ENCODE results near the gene KAT6B. TPM values are rescaled to one million over a fixed set of nuclear protein-coding genes. Genes with fewer than 3 reads are reported as not detected.

The KAT6B gene
- total RNA-seq, 2 donors from 2014 or later: 25.2 to 37.0 TPM

GRCh38 chr10:75014516-75015230, 188.3 kb downstream of the KAT6B start:
- no peak for DNase-seq
- intact Hi-C loops (cut with DNase I): no loop called here

GRCh38 chr10:75015442-75015841, 189.0 kb downstream of the KAT6B start:
- intact Hi-C loops (cut with DNase I): no loop called here
- ATAC-seq (peak in 1 of 2 donors; percentile 28), DNase-seq (no peak)

More at GRCh38 chr10:75014516-75015230, 188.3 kb downstream of the KAT6B start:
- ATAC-seq: no peak

GRCh38 chr10:75016325-75016724, 189.9 kb downstream of the KAT6B start:
- intact Hi-C loops (cut with DNase I): no loop called here
- no peak for DNase-seq
- ATAC-seq: no peak

GRCh38 chr10:75018251-75018650, 191.9 kb downstream of the KAT6B start:
- ATAC-seq: no peak
- DNase-seq: no peak
- intact Hi-C loops (cut with DNase I): no loop called here

- DNase-seq (no peak), ATAC-seq (peak in 1 of 2 donors; percentile 53)
- intact Hi-C loops (cut with DNase I): no loop called here
Measured at GRCh38 chr10:75018686-75019307, 192.4 kb downstream of the KAT6B start.

- DNase-seq (no peak), ATAC-seq (peak in 1 of 2 donors; percentile 18)
- intact Hi-C loops (cut with DNase I): no loop called here
Measured at GRCh38 chr10:75019370-75019769, 193.0 kb downstream of the KAT6B start.

GRCh38 chr10:75020168-75020567, 193.8 kb downstream of the KAT6B start:
- no peak for DNase-seq
- intact Hi-C loops (cut with DNase I): loop anchor here in 1 of 2 donors (5.0 to 10.0 kb wide), 2 partner anchors 215 to 753 kb away; partner anchors contain the start of gene COMTD1
- no peak for ATAC-seq

- no peak for ATAC-seq
- intact Hi-C loops (cut with DNase I): loop anchor here in 1 of 2 donors (5.0 to 10.0 kb wide), 2 partner anchors 213 to 754 kb away; partner anchors contain the start of gene COMTD1
- DNase-seq: no peak
Measured at GRCh38 chr10:75021379-75022249, 195.2 kb downstream of the KAT6B start.

GRCh38 chr10:75023074-75023473, 196.7 kb downstream of the KAT6B start:
- ATAC-seq (no peak), DNase-seq (no peak)
- intact Hi-C loops (cut with DNase I): loop anchor here in 1 of 2 donors (5.0 to 10.0 kb wide), 2 partner anchors 212 to 756 kb away; partner anchors contain the start of gene COMTD1

GRCh38 chr10:75024971-75025523, 198.6 kb downstream of the KAT6B start:
- ATAC-seq: no peak
- no peak for DNase-seq
- intact Hi-C loops (cut with DNase I): loop anchor here in 1 of 2 donors (5.0 to 10.0 kb wide), 2 partner anchors 210 to 758 kb away; partner anchors contain the start of gene COMTD1

- intact Hi-C loops (cut with DNase I): loop anchor here in 1 of 2 donors (10.0 kb wide), 1 partner anchor 207 kb away; the partner anchor contains the start of gene COMTD1
- DNase-seq (no peak), ATAC-seq (no peak)
Measured at GRCh38 chr10:75028049-75028448, 201.6 kb downstream of the KAT6B start.

- ATAC-seq (no peak), DNase-seq (no peak)
- intact Hi-C loops (cut with DNase I): loop anchor here in 1 of 2 donors (10.0 kb wide), 1 partner anchor 206 kb away; the partner anchor contains the start of gene COMTD1
Measured at GRCh38 chr10:75028748-75029147, 202.3 kb downstream of the KAT6B start.

GRCh38 chr10:75029420-75029819, 203.0 kb downstream of the KAT6B start:
- ATAC-seq (no peak), DNase-seq (no peak)
- intact Hi-C loops (cut with DNase I): loop anchor here in 1 of 2 donors (10.0 kb wide), 1 partner anchor 205 kb away; the partner anchor contains the start of gene COMTD1

GRCh38 chr10:75029857-75030256, 203.5 kb downstream of the KAT6B start:
- intact Hi-C loops (cut with DNase I): loop anchor here in 1 of 2 donors (10.0 kb wide), 2 partner anchors 65 to 205 kb away; partner anchors contain the start of gene COMTD1
- DNase-seq (peak; percentile 41), ATAC-seq (peak in 1 of 2 donors; percentile 68)

GRCh38 chr10:75030371-75030770, 204.0 kb downstream of the KAT6B start:
- DNase-seq: no peak
- intact Hi-C loops (cut with DNase I): loop anchor here in 1 of 2 donors (10.0 kb wide), 1 partner anchor 64 kb away; a partner anchor contains a TSS
- no peak for ATAC-seq

- ATAC-seq: no peak
- DNase-seq: no peak
- intact Hi-C loops (cut with DNase I): loop anchor here in 1 of 2 donors (10.0 kb wide), 1 partner anchor 63 kb away; a partner anchor contains a TSS
Measured at GRCh38 chr10:75032119-75032518, 205.7 kb downstream of the KAT6B start.

GRCh38 chr10:75032813-75033212, 206.4 kb downstream of the KAT6B start:
- ATAC-seq (no peak), DNase-seq (no peak)
- intact Hi-C loops (cut with DNase I): loop anchor here in 1 of 2 donors (10.0 kb wide), 1 partner anchor 62 kb away; a partner anchor contains a TSS

- DNase-seq: peak; percentile 81
- intact Hi-C loops (cut with DNase I): loop anchor here in 1 of 2 donors (10.0 kb wide), 1 partner anchor 61 kb away; a partner anchor contains a TSS
- peak; percentile 31 to 44 for ATAC-seq
Measured at GRCh38 chr10:75033399-75034130, 207.2 kb downstream of the KAT6B start.

Measured in left cardiac atrium (tissue), 4 donors.